Measurements from ENCODE around the gene ASS1. TPM values are rescaled to one million over a fixed set of nuclear protein-coding genes. Genes with fewer than 3 reads are reported as not detected.

The ASS1 gene
- polyA plus RNA-seq, 1 experiment, result 99.5 TPM

GRCh38 chr9:130521715-130522114 lies 77.0 kb downstream of the ASS1 start:
- H3K4me3 ChIP-seq (ENCODE audit: low read depth, low read length), result no peak overlapping the region
- no peak for DNase-seq (ENCODE audit: low read depth, low spot score)
- H3K27me3 ChIP-seq (ENCODE audit: control insufficient read depth, insufficient read depth, low read length), result peaks cover 25% of the 10 kb centered on the region
- no peaks in the 10 kb centered on the region; the same call in 1 of the 2 replicates for H3K9me3 ChIP-seq (ENCODE audit: control insufficient read depth, insufficient read depth, low read length)
- POLR2A ChIA-PET, result no interaction called here
- CTCF ChIA-PET, result no interaction called here
- no peak overlapping the region for H3K27ac ChIP-seq (ENCODE audit: low read depth, low read length)
- TF ChIP-seq CTCF (IDR thresholded peaks at IDR 0.05; ENCODE audit: low read depth, low read length), result no peak

- Histone ChIP-seq H3K4me3 (ENCODE audit: low read depth, low read length) (no peak overlapping the region), H3K27ac (ENCODE audit: low read depth, low read length) (no peak overlapping the region), H3K27me3 (ENCODE audit: control insufficient read depth, insufficient read depth, low read length) (peaks cover 30% of the 10 kb centered on the region), H3K9me3 (ENCODE audit: control insufficient read depth, insufficient read depth, low read length) (no peaks in the 10 kb centered on the region; the same call in 1 of the 2 replicates)
- no peak for TF ChIP-seq CTCF (IDR thresholded peaks at IDR 0.05; ENCODE audit: low read depth, low read length)
- ChIA-PET CTCF (interaction anchor here (0.6 kb wide), 1 partner anchor 142 kb away, joined by 3 read pairs; the partner anchor contains the start of gene PRDM12), POLR2A (interaction anchor here (0.6 kb wide), 1 partner anchor 241 kb away, joined by 4 read pairs; no protein-coding TSS in a partner anchor)
- no peak for DNase-seq (ENCODE audit: low read depth, low spot score)
Observed at GRCh38 chr9:130522233-130522808, 77.6 kb downstream of the ASS1 start.

- POLR2A ChIA-PET, result no interaction called here
- DNase-seq (ENCODE audit: low read depth, low spot score), result no peak
- no peak overlapping the region for H3K4me3 ChIP-seq (ENCODE audit: low read depth, low read length)
- H3K27me3 ChIP-seq (ENCODE audit: control insufficient read depth, insufficient read depth, low read length), result peaks cover 35% of the 10 kb centered on the region
- TF ChIP-seq CTCF (IDR thresholded peaks at IDR 0.05; ENCODE audit: low read depth, low read length), result no peak
- no peaks in the 10 kb centered on the region; the same call in 1 of the 2 replicates for H3K9me3 ChIP-seq (ENCODE audit: control insufficient read depth, insufficient read depth, low read length)
- CTCF ChIA-PET, result no interaction called here
- H3K27ac ChIP-seq (ENCODE audit: low read depth, low read length), result no peak overlapping the region
Observed at GRCh38 chr9:130523921-130524320, 79.2 kb downstream of the ASS1 start.

- Histone ChIP-seq H3K4me3 (ENCODE audit: low read depth, low read length) (no peak overlapping the region), H3K27ac (ENCODE audit: low read depth, low read length) (no peak overlapping the region), H3K9me3 (ENCODE audit: control insufficient read depth, insufficient read depth, low read length) (no peaks in the 10 kb centered on the region; the same call in 1 of the 2 replicates), H3K27me3 (ENCODE audit: control insufficient read depth, insufficient read depth, low read length) (peaks cover 43% of the 10 kb centered on the region)
- POLR2A ChIA-PET, result no interaction called here
- TF ChIP-seq CTCF (IDR thresholded peaks at IDR 0.05; ENCODE audit: low read depth, low read length), result no peak
- CTCF ChIA-PET, result no interaction called here
- DNase-seq (ENCODE audit: low read depth, low spot score), result no peak
Observed at GRCh38 chr9:130526193-130526853, 81.6 kb downstream of the ASS1 start.
